HL-60 (cell line): ENCODE data around the gene NACC2.

Source experiments
- CTCF ChIP-seq: IDR thresholded peaks from one replicate; pipeline ENCODE4 v1.5.1; 2011; ENCODE audit warnings: low read length, control low read depth, inconsistent platforms; ENCODE audit not compliant: insufficient read depth
- GABPA ChIP-seq: IDR thresholded peaks from 2 replicates; pipeline ENCODE4 v1.6.1; 2012; ENCODE audit warnings: low read depth
- POLR2AphosphoS5 ChIP-seq: IDR thresholded peaks from 2 replicates; pipeline ENCODE4 v1.6.1; 2012; ENCODE audit warnings: low read depth
- REST ChIP-seq: IDR thresholded peaks from 2 replicates; pipeline ENCODE4 v1.6.1; 2012; ENCODE audit warnings: low read depth; ENCODE audit not compliant: insufficient replicate concordance
- SPI1 ChIP-seq: IDR thresholded peaks from 2 replicates; pipeline ENCODE4 v1.6.1; 2012; ENCODE audit warnings: low read depth, mild to moderate bottlenecking, borderline replicate concordance

DNA sequence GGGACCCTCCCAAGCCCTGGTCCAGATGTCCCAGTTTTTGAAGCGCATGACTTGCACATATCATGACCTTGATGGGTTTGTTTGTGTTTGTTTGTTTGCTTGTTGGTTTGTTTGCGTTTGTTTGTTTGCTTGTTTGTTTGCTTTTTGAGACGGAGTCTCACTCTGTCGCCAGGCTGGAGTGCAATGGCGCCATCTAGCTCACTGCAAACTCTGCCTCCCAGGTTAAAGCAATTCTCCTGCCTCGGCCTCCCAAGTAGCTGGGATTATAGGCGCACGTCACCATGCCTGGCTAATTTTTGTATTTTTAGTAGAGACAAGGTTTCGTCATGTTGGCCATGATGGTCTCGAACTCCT is 120.9 kb downstream of the NACC2 start:
- no peak for TF ChIP-seq CTCF
- TF ChIP-seq SPI1 = no peak
- no peak for TF ChIP-seq REST
- no peak for TF ChIP-seq GABPA
- no peak for TF ChIP-seq POLR2AphosphoS5
